Erythroblast (primary cell): Measurements from ENCODE around the gene EXTL1.
A peak's percentile ranks its signal among the peaks of the same experiment; 100 is the strongest.

ENCODE experiments used
- DNase-seq, 2 experiments: peaks; one replicate each; lab custom pipeline; 2025; lab: John Stamatoyannopoulos, UW
- GATA1 ChIP-seq: IDR thresholded peaks from 2 replicates; pipeline ENCODE4 v1.6.1; 2011; ENCODE audit warnings: low read depth, mild to moderate bottlenecking, control low read depth, low read length, moderate library complexity
- POLR2A ChIP-seq: IDR thresholded peaks from 2 replicates; pipeline ENCODE4 v1.6.1; 2011; ENCODE audit warnings: mild to moderate bottlenecking, low read length

EXTL1 gene

DNA sequence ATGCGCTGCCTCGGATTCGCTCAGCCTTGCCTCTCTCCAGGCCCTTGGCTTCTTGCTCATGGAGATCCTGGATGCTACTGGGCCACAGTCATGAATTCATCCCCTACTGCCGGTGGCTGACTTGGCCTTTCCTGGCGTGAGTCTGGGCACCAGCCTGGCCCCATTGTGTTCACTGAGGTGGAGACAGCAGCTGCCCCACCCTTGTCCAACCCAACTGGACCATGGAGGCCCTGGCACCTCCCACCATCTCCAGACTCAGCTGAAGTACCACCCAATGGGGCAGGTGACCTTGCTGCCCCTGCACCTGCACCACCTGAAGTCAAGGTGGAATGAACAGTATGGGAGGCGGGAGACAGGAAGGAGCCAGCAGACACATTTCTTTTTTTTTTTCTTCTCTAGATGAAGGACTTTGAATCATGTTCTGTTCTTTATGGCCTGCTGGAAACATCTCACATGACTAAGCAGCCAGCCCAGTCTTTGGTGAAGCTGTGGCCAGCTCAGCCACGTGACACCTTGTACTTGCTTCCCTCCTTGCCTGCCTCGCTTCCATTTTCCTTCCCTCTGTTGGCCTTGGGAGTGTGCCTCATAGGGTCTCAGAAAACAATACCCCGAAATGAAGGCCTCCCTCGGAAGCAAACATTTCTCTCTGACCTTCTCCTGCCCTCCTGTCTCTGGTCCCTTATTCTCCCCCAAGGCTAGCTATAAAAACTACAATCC lies 28.1 kb downstream of the EXTL1 start:
- no peak for TF ChIP-seq GATA1
- no peak for TF ChIP-seq POLR2A
- DNase-seq: no peak

DNA sequence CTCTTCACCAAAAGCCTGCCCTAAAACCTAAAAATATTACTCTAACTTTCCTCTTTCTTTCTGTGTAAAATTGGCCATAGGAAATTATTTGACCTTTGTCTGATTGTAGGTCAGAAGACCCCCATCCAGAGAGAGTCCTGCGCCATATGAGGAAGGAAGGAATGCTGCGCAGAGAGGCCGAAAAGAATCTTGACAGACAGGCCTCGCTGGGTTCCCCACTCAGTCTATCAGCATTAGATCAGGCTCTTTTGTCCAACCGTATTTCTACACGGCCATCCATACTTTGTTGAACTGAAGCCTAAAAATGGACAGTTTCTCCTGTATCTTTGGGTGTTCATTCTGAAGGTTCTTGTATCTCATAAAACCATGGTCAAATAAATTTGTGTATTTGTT lies 28.7 kb downstream of the EXTL1 start:
- TF ChIP-seq GATA1: no peak
- TF ChIP-seq POLR2A: no peak
- no peak for DNase-seq

DNA sequence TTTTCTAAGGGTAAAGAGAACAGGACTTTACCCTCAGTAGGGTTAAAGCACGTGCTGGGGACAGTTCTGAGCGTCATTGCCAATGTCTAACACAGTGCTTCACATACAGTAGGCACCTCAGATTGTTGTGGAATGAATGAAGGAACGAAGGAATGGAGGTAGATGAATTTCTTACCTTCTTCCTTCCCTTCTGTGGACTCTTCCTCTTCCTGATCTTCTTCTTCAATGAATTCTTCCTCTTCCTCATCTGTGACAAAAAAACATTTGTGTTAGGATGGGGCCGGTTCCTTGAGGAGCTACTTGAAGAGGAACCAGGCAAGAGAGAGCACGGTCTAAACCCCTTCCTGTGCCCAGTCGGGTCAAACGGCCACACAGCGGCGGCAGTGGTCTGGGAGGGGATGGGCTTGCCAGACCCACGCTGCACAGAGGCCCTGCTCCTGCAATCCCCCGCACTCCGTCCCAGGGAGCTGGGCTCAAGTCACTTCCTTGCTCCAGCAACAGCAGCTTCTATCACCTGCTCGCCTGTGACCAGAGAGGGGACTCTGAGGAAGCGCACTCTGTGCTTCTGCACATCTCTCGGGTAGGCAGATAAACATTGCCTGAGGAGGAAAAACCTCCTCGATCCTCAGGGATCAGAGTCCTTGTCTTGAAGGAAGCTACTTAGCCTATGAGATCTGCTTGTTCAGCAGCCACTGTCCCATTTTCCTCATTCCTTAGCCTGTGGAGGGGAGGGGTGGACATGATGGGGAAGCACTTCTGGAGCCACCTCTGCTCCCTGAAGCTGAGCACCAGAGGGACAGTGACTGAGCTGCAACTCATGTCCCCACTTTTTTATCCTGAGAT lies 32.4 kb downstream of the EXTL1 start:
- TF ChIP-seq POLR2A (no peak), GATA1 (no peak)
- DNase-seq: no peak

DNA sequence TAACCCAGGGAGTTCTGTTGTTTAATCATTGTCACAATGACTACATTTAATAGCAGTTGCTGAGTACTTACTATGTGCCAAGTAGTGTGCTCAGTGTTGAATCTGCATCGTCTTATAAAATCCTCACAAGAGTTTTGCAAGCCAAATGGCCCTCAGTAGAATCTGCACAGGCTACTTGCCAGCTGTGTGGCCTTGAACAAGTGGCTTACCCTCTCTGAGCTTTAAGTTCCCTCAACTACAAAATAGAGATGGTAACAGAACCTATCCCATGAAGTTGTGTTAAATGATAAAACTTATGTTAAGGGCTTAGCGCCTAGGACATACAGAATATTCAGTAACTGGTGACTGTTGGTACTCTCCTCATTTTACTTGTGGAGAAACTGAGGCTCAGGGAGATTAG lies 33.5 kb downstream of the EXTL1 start:
- DNase-seq: no peak
- TF ChIP-seq GATA1 (no peak), POLR2A (no peak)

DNA sequence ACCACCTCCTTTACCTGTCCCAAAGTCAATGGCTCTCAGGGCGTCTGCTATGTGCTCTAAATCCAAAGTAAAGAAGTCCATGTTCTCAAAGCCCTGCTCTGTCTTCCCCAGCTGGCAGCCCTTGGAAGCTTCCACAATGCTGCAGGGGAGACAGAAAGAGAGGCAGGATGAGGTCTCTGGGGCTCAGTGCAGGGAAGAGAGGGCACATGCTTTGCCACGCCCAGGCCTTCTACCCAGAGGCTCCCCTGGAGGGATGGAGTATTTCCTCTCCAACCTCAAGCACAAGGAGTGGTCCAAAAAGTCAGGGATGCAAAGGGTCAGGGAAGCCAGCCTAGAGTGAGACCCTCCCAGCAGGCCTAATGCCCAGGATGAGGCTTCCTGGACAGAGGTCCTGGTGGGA lies 35.6 kb downstream of the EXTL1 start:
- TF ChIP-seq POLR2A (no peak), GATA1 (no peak)

DNA sequence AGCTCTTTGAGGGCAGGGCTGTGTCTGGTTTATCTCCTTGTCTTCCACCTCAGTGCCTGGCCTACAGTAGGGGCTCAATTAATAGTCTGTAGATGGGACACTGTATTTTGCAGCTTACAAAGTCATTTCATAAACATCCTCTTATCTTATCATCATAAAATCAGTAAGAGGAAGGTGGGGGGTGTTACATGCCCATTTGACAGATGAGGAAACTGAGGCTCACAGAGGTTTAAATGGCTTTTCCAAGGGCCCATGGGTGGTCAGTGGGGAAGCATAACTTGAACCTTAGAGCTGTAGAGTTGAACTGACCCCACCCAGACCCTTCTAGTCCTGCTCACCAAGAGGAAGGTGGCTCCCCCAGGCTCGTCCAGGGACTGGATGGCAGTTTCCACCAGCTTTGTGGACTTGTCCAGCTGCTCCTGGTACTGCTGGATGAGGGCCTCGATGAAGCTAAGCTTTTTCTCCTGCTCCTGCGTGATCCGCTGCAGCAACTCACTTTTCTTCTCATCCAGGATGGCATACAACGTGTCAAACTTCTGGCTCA lies 36.5 kb downstream of the EXTL1 start:
- TF ChIP-seq POLR2A (no peak), GATA1 (no peak)
- DNase-seq: no peak

More for the DNA sequence above, 35.6 kb downstream of the EXTL1 start:
- DNase-seq: no peak

DNA sequence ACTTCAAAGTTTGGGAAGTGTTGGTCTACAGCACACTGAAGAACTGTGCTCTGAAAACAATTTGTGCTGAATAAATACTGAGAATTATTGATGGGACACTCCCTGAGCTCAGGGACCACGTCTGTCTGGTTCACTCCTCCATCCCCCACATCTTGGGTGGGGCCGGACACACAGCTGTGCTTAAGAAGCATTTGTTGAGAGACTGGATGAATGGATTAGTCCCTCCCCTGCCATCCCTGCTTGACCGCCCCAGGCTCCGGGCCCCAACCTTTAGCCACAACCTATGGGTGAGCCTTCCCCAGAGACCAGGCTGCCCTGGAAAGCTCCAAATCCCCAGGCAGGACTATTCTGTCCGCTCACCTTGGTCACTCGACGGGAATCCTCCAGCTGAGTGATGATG lies 38.3 kb downstream of the EXTL1 start:
- no peak for DNase-seq
- TF ChIP-seq GATA1: no peak
- no peak for TF ChIP-seq POLR2A

DNA sequence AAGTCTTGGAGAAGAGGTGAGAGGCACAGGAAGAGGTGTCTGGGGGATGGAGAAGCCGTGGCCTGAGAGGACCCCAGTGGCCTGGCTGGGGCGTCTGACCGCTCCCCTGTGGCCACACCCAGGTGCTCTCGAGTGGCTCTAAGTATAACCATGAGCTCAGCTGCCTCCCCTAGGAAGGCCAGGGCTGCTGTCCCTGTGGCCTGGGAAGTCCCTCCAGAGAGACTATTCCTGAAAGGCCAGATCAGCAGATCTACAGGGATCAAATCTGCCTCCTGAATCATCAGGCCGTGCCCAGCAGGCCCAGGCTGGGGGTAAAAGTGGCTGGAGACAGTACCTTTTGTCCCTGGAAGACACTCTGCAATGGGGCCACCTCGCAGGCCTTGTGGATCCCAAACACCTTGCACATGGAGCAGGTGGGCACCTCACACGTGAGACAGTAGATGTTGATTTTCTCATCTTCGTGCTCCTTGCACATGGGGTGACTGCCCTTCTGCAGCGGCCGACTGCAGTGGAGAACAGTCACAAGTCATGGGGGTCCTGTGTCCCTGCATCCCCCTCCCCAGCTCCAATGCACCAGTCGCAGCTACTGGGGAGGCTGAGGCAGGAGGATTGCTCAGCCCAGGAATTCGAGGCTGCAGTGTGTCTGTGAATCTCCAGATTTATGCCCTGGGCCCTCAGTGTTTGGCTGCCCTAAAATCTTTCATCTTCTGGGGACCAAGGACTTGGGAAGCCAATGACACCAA lies 39.4 kb downstream of the EXTL1 start:
- TF ChIP-seq POLR2A: no peak
- no peak for TF ChIP-seq GATA1
- DNase-seq: no peak

DNA sequence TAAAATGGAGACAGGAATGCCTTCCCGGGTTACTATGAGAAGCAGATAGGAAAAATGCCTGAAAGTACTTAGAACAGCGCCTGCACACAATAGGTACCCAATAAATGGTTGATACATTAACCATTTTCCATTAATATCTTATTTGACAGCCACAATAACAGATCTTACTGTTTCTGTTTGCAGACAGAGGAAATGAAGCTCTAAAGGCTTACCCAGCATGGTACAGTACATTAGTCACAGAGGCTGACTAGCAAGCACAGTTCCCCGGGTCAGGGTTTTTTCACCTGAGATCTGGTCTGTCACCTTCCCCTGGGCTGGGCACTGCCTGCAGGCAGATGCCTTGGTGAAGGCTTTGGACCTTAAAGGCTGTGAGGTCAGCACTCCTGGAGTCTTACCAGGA lies 43.0 kb downstream of the EXTL1 start:
- no peak for DNase-seq
- TF ChIP-seq GATA1 (no peak), POLR2A (no peak)

DNA sequence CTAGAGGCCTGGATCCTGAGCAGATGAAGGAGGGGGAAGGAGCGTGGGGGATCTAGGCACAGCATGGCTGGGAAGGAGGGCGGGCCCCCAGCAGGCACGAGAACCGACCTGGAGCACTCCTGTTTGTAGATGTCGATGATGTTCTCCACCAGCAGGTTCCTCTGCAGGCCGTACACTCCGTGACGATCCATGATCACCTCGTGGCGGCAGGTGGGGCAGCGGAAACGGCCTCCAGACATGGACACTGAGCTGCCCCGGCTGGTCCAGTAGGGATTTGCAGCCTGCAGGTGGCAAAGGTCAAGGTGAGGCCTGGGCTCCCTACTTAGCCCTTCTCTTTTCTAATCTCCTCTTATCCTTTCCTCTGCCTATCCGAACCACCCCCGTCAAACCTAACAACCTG lies 44.6 kb downstream of the EXTL1 start:
- no peak for DNase-seq
- TF ChIP-seq POLR2A (no peak), GATA1 (no peak)

DNA sequence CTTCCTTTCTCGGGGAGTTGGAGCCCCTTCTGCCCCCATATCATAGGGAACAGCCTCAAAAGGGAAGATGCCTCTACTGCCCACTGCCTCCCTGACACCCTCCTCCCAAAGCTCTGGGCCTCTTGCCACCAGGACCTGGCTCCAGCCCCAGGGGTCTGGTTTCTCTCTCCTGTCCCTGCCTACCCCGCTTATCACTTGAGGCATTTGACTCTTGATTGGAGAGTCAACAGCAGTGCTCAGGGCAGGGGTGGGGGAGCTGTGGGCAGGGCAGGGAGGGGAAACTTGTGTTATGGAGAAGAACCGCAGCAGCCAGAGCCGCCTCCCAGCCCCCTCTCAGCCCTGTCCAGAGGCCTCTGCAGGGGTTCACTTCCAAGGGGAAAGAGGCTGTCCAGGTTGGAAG lies 45.3 kb downstream of the EXTL1 start:
- peak in 1 of 2 experiments; percentile 79 for DNase-seq
- no peak for TF ChIP-seq POLR2A
- no peak for TF ChIP-seq GATA1

DNA sequence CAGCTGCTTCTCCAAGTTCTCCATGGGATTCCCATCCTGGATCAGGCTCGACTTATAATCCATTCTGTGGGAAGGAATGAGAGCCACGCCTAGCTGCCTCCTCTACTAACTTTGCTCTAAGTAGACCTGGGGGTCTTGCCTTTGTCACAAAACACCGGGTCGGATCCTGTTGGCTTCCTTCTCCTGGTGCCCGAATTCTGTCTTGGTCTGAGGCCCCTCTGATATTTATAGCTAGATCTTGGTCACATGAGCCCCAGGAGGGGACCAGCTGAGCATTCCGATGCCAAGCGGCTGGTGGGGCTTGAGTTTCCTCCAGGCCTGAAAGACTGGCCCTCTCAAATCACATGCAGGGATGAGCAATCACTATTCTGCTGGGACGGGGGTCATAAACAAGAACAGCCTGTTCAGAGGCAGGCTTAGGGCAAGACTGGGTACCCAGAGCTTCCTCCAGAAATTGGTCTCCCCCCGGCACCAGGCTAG lies 45.9 kb downstream of the EXTL1 start, which contains the start of gene TRIM63:
TRIM63 (minus strand) TSS at position 199 of the 480 bp plus-strand sequence; CDS start at position 63, 136 bp downstream.
- no peak for TF ChIP-seq POLR2A
- no peak for TF ChIP-seq GATA1
- no peak for DNase-seq

DNA sequence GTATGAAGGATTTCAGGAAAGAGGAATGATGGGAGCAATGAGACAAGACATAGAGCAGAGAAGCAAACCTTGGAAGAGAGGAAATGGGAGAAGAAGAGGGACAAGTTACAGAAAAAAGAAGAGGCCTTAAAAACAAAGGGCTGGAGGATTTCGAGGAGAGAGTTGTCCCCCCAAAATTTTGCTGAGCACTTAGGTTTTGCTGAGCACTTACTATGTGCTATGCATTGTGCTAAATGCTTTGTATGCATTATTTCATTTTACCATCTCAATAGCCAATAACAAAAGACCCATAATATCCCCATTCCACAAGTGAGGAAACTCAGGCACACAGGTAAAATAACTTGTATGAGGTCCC lies 48.3 kb downstream of the EXTL1 start:
- TF ChIP-seq GATA1: no peak
- DNase-seq: no peak
